ENCODE data around the gene FBXO41. TPM values are rescaled to one million over a fixed set of nuclear protein-coding genes. Genes with fewer than 3 reads are reported as not detected.
"Not testable (repeated sequence)": the region's sequence is repeated elsewhere in the genome, so short reads cannot be mapped to it uniquely, and the experiment has no call there.

Gene FBXO41
- total and polyA plus RNA-seq, 3 experiments from 2014 or later, result 2.4 to 25.6 (median 25.3) TPM

DNA sequence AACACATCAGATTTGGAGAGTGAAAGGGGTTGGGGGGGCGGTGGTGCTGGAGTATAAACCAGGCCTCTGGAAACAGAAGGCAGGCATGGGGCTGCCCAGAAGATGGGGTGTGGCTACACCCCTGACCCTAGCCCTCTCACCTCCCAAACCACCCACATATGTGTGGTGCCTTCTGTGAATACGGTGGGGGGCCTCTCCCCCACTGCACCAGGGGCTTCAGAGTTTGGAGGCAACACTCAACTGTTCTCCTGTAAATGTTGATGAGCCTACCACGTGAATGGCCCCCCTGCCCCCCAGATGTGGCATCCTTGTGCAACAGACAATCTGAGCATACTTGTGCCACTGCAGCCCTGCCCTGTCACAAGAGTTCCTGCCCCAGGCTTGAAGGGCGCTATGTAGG is 19.5 kb downstream of the FBXO41 start:
- Histone ChIP-seq H3K27me3 (ENCODE audit: insufficient read depth, low read length, poor library complexity, severe bottlenecking) (no peaks in the 10 kb centered on the region), H3K4me1 (ENCODE audit: insufficient read depth, low read length) (peaks cover 11% of the 10 kb centered on the region), H3K4me3 (ENCODE audit: low read length) (no peak overlapping the region), H3K27ac (ENCODE audit: low read depth, low read length) (no peak overlapping the region), H3K9me3 (ENCODE audit: low read length) (no peaks in the 10 kb centered on the region), H3K36me3 (ENCODE audit: insufficient read depth, low read length) (no peaks in the 10 kb centered on the region)
- DNase-seq, result no peak
- H3K27me3 Mint-ChIP-seq, result no peaks in the 10 kb centered on the region
- peaks cover 15 to 23% (median 21%) of the 10 kb centered on the region in 3 donors for H3K4me1 Mint-ChIP-seq
- peak overlapping the region in 1 of 8 donors; percentile 54 for H3K27ac Mint-ChIP-seq
- H3K9me3 Mint-ChIP-seq, result peaks cover 0 to 1% (median 0%) of the 10 kb centered on the region in 5 donors
- peaks cover 0 to 45% (median 5%) of the 10 kb centered on the region in 3 donors for H3K36me3 Mint-ChIP-seq
- ChIA-PET POLR2A (no interaction called here), CTCF (interaction anchor here (1.4 kb wide), 1 partner anchor 29 kb away, joined by 3 read pairs; the partner anchor contains the start of gene EGR4)
- H3K4me3 Mint-ChIP-seq, result no peak overlapping the region

GRCh38 chr2:73264332-73264606 is 20.0 kb downstream of the FBXO41 start:
- DNase-seq, result no peak
- Mint-ChIP-seq H3K36me3 (peaks cover 0 to 50% (median 8%) of the 10 kb centered on the region in 3 donors), H3K27ac (no peak overlapping the region), H3K9me3 (peaks cover 0 to 1% (median 0%) of the 10 kb centered on the region in 5 donors), H3K4me1 (peaks cover 13 to 21% (median 19%) of the 10 kb centered on the region in 3 donors), H3K4me3 (no peak overlapping the region), H3K27me3 (no peaks in the 10 kb centered on the region)
- POLR2A ChIA-PET, result no interaction called here
- Histone ChIP-seq H3K27ac (ENCODE audit: low read depth, low read length) (no peak overlapping the region), H3K27me3 (ENCODE audit: insufficient read depth, low read length, poor library complexity, severe bottlenecking) (no peaks in the 10 kb centered on the region), H3K9me3 (ENCODE audit: low read length) (no peaks in the 10 kb centered on the region), H3K4me3 (ENCODE audit: low read length) (no peak overlapping the region), H3K4me1 (ENCODE audit: insufficient read depth, low read length) (peaks cover 11% of the 10 kb centered on the region), H3K36me3 (ENCODE audit: insufficient read depth, low read length) (no peaks in the 10 kb centered on the region)
- CTCF ChIA-PET, result interaction anchor here (1.4 kb wide), 1 partner anchor 29 kb away, joined by 3 read pairs; the partner anchor contains the start of gene EGR4

GRCh38 chr2:73263540-73264331 is 20.5 kb downstream of the FBXO41 start:
- Mint-ChIP-seq H3K27ac (peak overlapping the region in 1 of 8 donors; percentile 60), H3K9me3 (peaks cover 0 to 1% (median 0%) of the 10 kb centered on the region in 5 donors), H3K4me3 (no peak overlapping the region), H3K36me3 (peaks cover 0 to 55% (median 8%) of the 10 kb centered on the region in 3 donors), H3K27me3 (no peaks in the 10 kb centered on the region), H3K4me1 (peaks cover 13 to 20% (median 19%) of the 10 kb centered on the region in 3 donors)
- Histone ChIP-seq H3K4me3 (ENCODE audit: low read length) (no peak overlapping the region), H3K4me1 (ENCODE audit: insufficient read depth, low read length) (peaks cover 11% of the 10 kb centered on the region), H3K36me3 (ENCODE audit: insufficient read depth, low read length) (no peaks in the 10 kb centered on the region), H3K27me3 (ENCODE audit: insufficient read depth, low read length, poor library complexity, severe bottlenecking) (no peaks in the 10 kb centered on the region), H3K27ac (ENCODE audit: low read depth, low read length) (no peak overlapping the region), H3K9me3 (ENCODE audit: low read length) (no peaks in the 10 kb centered on the region)
- ChIA-PET POLR2A (no interaction called here), CTCF (interaction anchor here (1.4 kb wide), 1 partner anchor 30 kb away, joined by 3 read pairs; the partner anchor contains the start of gene EGR4)
- DNase-seq, result no peak

GRCh38 chr2:73262691-73263429 is 21.4 kb downstream of the FBXO41 start:
- H3K27me3 ChIP-seq (ENCODE audit: insufficient read depth, low read length, poor library complexity, severe bottlenecking); POLR2A ChIA-PET: not testable (repeated sequence)
- H3K27ac Mint-ChIP-seq, result peak overlapping the region in 1 of 8 donors; percentile 14

GRCh38 chr2:73262108-73262651 is 22.1 kb downstream of the FBXO41 start:
- POLR2A ChIA-PET, result no interaction called here

More at GRCh38 chr2:73262691-73263429, 21.4 kb downstream of the FBXO41 start:
- peaks cover 7 to 15% (median 12%) of the 10 kb centered on the region in 3 donors for H3K4me1 Mint-ChIP-seq
- DNase-seq; H3K27ac ChIP-seq (ENCODE audit: low read depth, low read length); H3K4me1 ChIP-seq (ENCODE audit: insufficient read depth, low read length); H3K9me3 ChIP-seq (ENCODE audit: low read length); H3K27me3 Mint-ChIP-seq; H3K4me3 Mint-ChIP-seq; H3K9me3 Mint-ChIP-seq; H3K36me3 ChIP-seq (ENCODE audit: insufficient read depth, low read length); H3K4me3 ChIP-seq (ENCODE audit: low read length); CTCF ChIA-PET: not testable (repeated sequence)
- peaks cover 0 to 58% (median 7%) of the 10 kb centered on the region in 3 donors for H3K36me3 Mint-ChIP-seq

DNA sequence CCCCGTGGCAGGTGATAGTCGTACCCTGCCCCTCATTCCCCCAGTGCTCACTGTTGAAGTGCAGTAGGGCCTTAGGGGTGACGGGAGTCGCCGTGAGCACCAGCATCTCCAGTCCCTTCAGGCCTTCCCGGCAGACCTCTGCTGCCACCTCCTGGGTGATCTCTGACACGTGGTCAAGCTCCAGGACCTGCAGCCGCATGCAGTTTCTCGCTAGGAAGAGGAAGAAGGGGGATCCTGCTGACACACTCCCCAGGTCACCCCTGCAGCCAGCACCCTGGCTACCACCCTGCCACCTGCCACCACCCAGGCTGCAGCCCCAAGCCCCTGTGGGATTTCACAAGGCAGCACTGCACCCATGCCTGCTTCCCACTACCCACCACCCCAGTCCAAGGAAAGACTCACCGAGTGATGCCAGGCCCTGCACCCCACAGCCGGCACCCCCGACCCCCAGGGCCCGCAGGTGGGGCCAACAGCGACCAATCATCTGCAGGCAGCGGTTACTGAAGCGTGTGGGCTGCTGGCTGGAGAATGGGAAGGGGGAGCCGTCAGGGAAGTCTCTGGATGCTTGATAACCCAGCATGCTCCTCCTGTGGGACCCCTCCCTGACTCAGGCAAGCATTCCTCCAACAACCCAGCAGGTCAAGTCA is 23.8 kb downstream of the FBXO41 start:
- Histone ChIP-seq H3K4me1 (ENCODE audit: insufficient read depth, low read length) (no peaks in the 10 kb centered on the region), H3K27ac (ENCODE audit: low read depth, low read length) (no peak overlapping the region), H3K27me3 (ENCODE audit: insufficient read depth, low read length, poor library complexity, severe bottlenecking) (no peaks in the 10 kb centered on the region), H3K36me3 (ENCODE audit: insufficient read depth, low read length) (no peaks in the 10 kb centered on the region), H3K9me3 (ENCODE audit: low read length) (no peaks in the 10 kb centered on the region), H3K4me3 (ENCODE audit: low read length) (no peak overlapping the region)
- no peak overlapping the region for H3K4me3 Mint-ChIP-seq
- peaks cover 0 to 1% of the 10 kb centered on the region in 2 donors for H3K27me3 Mint-ChIP-seq
- POLR2A ChIA-PET, result no interaction called here
- H3K36me3 Mint-ChIP-seq, result peaks cover 0 to 51% (median 4%) of the 10 kb centered on the region in 3 donors
- H3K9me3 Mint-ChIP-seq, result no peaks in the 10 kb centered on the region
- no peak for DNase-seq
- CTCF ChIA-PET, result no interaction called here
- H3K4me1 Mint-ChIP-seq, result peaks cover 0 to 15% (median 2%) of the 10 kb centered on the region in 3 donors
- no peak overlapping the region for H3K27ac Mint-ChIP-seq

More at GRCh38 chr2:73262108-73262651, 22.1 kb downstream of the FBXO41 start:
- CTCF ChIA-PET, result no interaction called here
- Histone ChIP-seq H3K9me3 (ENCODE audit: low read length) (no peaks in the 10 kb centered on the region), H3K27me3 (ENCODE audit: insufficient read depth, low read length, poor library complexity, severe bottlenecking) (no peaks in the 10 kb centered on the region), H3K4me1 (ENCODE audit: insufficient read depth, low read length) (no peaks in the 10 kb centered on the region), H3K36me3 (ENCODE audit: insufficient read depth, low read length) (no peaks in the 10 kb centered on the region), H3K4me3 (ENCODE audit: low read length) (no peak overlapping the region), H3K27ac (ENCODE audit: low read depth, low read length) (no peak overlapping the region)
- Mint-ChIP-seq H3K4me1 (peaks cover 4 to 15% (median 5%) of the 10 kb centered on the region in 3 donors), H3K4me3 (no peak overlapping the region), H3K9me3 (no peaks in the 10 kb centered on the region), H3K27ac (no peak overlapping the region), H3K27me3 (no peaks in the 10 kb centered on the region), H3K36me3 (peaks cover 0 to 57% (median 7%) of the 10 kb centered on the region in 3 donors)
- no peak for DNase-seq

GRCh38 chr2:73259704-73260337 is 24.5 kb downstream of the FBXO41 start:
- H3K4me1 ChIP-seq (ENCODE audit: insufficient read depth, low read length), result no peaks in the 10 kb centered on the region
- ChIA-PET CTCF (interaction anchor here (2.0 kb wide), 1 partner anchor 24 kb away, joined by 5 read pairs; no protein-coding TSS in a partner anchor), POLR2A (no interaction called here)
- H3K27me3 ChIP-seq (ENCODE audit: insufficient read depth, low read length, poor library complexity, severe bottlenecking), result no peaks in the 10 kb centered on the region
- Mint-ChIP-seq H3K4me1 (peaks cover 0 to 15% (median 2%) of the 10 kb centered on the region in 3 donors), H3K27me3 (peaks cover 0 to 2% of the 10 kb centered on the region in 2 donors), H3K36me3 (peaks cover 0 to 51% (median 4%) of the 10 kb centered on the region in 3 donors), H3K27ac (peak overlapping the region in 1 of 8 donors; percentile 94), H3K4me3 (no peak overlapping the region), H3K9me3 (no peaks in the 10 kb centered on the region)
- no peak overlapping the region for H3K27ac ChIP-seq (ENCODE audit: low read depth, low read length)
- DNase-seq, result no peak
- H3K9me3 ChIP-seq (ENCODE audit: low read length), result no peaks in the 10 kb centered on the region
- H3K36me3 ChIP-seq (ENCODE audit: insufficient read depth, low read length), result no peaks in the 10 kb centered on the region
- H3K4me3 ChIP-seq (ENCODE audit: low read length), result no peak overlapping the region
